ENCODE measurements around the gene DRC7. TPM values are rescaled to one million over a fixed set of nuclear protein-coding genes. Genes with fewer than 3 reads are reported as not detected.

The DRC7 gene
- total and polyA plus RNA-seq, 9 of the 15 experiments (the other 6 are each of a cell fraction or from before 2014, with no cell fraction given), result 0.04 to 0.33 (median 0.12) TPM; not detected in 3

GRCh38 chr16:57694725-57695679 is at the start of gene DRC7 (continued):
- TF ChIP-seq ZNF696 (CRISPR knock-in tag; conservative IDR thresholded peaks at IDR 0.05), result no peak
- no peak for TF ChIP-seq ZFPM2 (CRISPR knock-in tag; IDR thresholded peaks at IDR 0.05)
- TF ChIP-seq CHAMP1 (IDR thresholded peaks at IDR 0.05), result no peak
- no peak for TF ChIP-seq RAD21 (CRISPR knock-in tag; conservative IDR thresholded peaks at IDR 0.05 in 1 of 2, IDR thresholded peaks at IDR 0.05 in 1 of 2)
- TF ChIP-seq ZNF274 (IDR thresholded peaks at IDR 0.05; ENCODE audit: borderline replicate concordance, low read depth, low read length), result no peak
- no peak for TF ChIP-seq SMC3 (conservative IDR thresholded peaks at IDR 0.05; ENCODE audit: insufficient read depth, low read depth, low read length)
- TF ChIP-seq, protein P1, sequence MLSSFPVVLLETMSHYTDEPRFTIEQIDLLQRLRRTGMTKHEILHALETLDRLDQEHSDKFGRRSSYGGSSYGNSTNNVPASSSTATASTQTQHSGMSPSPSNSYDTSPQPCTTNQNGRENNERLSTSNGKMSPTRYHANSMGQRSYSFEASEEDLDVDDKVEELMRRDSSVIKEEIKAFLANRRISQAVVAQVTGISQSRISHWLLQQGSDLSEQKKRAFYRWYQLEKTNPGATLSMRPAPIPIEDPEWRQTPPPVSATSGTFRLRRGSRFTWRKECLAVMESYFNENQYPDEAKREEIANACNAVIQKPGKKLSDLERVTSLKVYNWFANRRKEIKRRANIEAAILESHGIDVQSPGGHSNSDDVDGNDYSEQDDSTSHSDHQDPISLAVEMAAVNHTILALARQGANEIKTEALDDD (IDR thresholded peaks at IDR 0.05), result no peak
- TF ChIP-seq THRAP3 (IDR thresholded peaks at IDR 0.05; ENCODE audit: borderline replicate concordance), result no peak
- no peak for TF ChIP-seq EP300 (IDR thresholded peaks at IDR 0.05; ENCODE audit: low read length)
- no peak for TF ChIP-seq TCF7 (IDR thresholded peaks at IDR 0.05; ENCODE audit: borderline replicate concordance)
- TF ChIP-seq SRSF1 (IDR thresholded peaks at IDR 0.05; ENCODE audit: low read depth, low read length), result no peak
- TF ChIP-seq, protein P2, sequence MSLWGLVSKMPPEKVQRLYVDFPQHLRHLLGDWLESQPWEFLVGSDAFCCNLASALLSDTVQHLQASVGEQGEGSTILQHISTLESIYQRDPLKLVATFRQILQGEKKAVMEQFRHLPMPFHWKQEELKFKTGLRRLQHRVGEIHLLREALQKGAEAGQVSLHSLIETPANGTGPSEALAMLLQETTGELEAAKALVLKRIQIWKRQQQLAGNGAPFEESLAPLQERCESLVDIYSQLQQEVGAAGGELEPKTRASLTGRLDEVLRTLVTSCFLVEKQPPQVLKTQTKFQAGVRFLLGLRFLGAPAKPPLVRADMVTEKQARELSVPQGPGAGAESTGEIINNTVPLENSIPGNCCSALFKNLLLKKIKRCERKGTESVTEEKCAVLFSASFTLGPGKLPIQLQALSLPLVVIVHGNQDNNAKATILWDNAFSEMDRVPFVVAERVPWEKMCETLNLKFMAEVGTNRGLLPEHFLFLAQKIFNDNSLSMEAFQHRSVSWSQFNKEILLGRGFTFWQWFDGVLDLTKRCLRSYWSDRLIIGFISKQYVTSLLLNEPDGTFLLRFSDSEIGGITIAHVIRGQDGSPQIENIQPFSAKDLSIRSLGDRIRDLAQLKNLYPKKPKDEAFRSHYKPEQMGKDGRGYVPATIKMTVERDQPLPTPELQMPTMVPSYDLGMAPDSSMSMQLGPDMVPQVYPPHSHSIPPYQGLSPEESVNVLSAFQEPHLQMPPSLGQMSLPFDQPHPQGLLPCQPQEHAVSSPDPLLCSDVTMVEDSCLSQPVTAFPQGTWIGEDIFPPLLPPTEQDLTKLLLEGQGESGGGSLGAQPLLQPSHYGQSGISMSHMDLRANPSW (CRISPR knock-in tag; IDR thresholded peaks at IDR 0.05), result no peak
- TF ChIP-seq, protein P3, sequence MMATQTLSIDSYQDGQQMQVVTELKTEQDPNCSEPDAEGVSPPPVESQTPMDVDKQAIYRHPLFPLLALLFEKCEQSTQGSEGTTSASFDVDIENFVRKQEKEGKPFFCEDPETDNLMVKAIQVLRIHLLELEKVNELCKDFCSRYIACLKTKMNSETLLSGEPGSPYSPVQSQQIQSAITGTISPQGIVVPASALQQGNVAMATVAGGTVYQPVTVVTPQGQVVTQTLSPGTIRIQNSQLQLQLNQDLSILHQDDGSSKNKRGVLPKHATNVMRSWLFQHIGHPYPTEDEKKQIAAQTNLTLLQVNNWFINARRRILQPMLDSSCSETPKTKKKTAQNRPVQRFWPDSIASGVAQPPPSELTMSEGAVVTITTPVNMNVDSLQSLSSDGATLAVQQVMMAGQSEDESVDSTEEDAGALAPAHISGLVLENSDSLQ (IDR thresholded peaks at IDR 0.05), result no peak
- no peak for TF ChIP-seq PPARD (CRISPR knock-in tag; IDR thresholded peaks at IDR 0.05)
- no peak for TF ChIP-seq IFI16 (CRISPR knock-in tag; IDR thresholded peaks at IDR 0.05)
- no peak for TF ChIP-seq MYBL2 (IDR thresholded peaks at IDR 0.05; ENCODE audit: low read depth)
- TF ChIP-seq MYBL2 (CRISPR knock-in tag; IDR thresholded peaks at IDR 0.05; ENCODE audit: borderline replicate concordance), result no peak
- TF ChIP-seq ZNF57 (CRISPR knock-in tag; IDR thresholded peaks at IDR 0.05), result no peak
- no peak for TF ChIP-seq STAG1 (CRISPR knock-in tag; IDR thresholded peaks at IDR 0.05; ENCODE audit: borderline replicate concordance)
- TF ChIP-seq CBX1 (IDR thresholded peaks at IDR 0.05; ENCODE audit: low read depth), result no peak
- no peak for TF ChIP-seq ZNF76 (CRISPR knock-in tag; IDR thresholded peaks at IDR 0.05; ENCODE audit: borderline replicate concordance)
